ENCODE data around the gene DNM3.
A peak's percentile ranks its signal among the peaks of the same experiment; 100 is the strongest.

The DNM3 gene

DNA sequence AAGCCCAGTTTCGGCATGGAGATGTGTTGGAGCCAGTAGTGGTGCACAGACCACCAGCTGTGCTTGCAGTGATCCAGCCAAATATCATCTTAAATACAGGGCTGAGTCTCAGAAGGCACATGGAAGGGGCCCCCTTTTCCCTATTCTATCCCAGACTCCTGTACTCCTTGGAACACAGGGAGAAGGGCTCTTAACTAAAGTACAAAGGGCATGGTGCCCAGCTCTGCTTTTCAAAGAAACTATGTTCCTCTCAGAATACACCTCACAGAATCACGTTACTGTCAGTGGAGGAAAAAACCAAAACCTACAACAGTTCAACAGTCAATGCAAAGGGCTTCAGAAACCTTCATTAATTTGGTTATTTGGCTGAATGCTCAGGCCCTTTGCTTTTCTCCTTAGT is 398.6 kb downstream of the DNM3 start:
- Histone ChIP-seq H3K4me2 (ENCODE audit: low read length, poor library complexity, severe bottlenecking) (no peak overlapping the region), H3K79me1 (replicated peaks; ENCODE audit: low read length, poor library complexity, severe bottlenecking) (no peaks in the 10 kb centered on the region), H3K27me3 (ENCODE audit: control insufficient read depth in 1 of 2, insufficient read depth in 1 of 2, low read length in 2 of 2) (no peaks in the 10 kb centered on the region), H4K91ac (ENCODE audit: low read length) (no peak overlapping the region), H3K27ac (ENCODE audit: low read length, poor library complexity, severe bottlenecking) (no peak overlapping the region), H2BK120ac (ENCODE audit: low read depth, low read length) (no peak overlapping the region), H3K36me3 (ENCODE audit: control insufficient read depth in 1 of 2, insufficient read depth in 2 of 2, low read depth in 1 of 2, low read length in 2 of 2) (no peaks in the 10 kb centered on the region), H2AFZ (ENCODE audit: low read depth, low read length) (no peak overlapping the region), H3K23ac (ENCODE audit: low read length in 2 of 2) (no peak overlapping the region), H3K18ac (ENCODE audit: low read depth in 1 of 2, low read length in 2 of 2) (no peak overlapping the region), H2BK5ac (ENCODE audit: low read depth, low read length, poor library complexity, severe bottlenecking) (no peak overlapping the region), H3K9me3 (ENCODE audit: control insufficient read depth, low read length) (no peaks in the 10 kb centered on the region), H3K9ac (ENCODE audit: low read length) (no peak overlapping the region), H3K4ac (ENCODE audit: low read depth in 1 of 2, low read length in 2 of 2) (no peak overlapping the region), H2AK5ac (ENCODE audit: low read length, severe bottlenecking) (no peak overlapping the region), H3K4me1 (ENCODE audit: control insufficient read depth, insufficient read depth, low read depth, low read length) (no peaks in the 10 kb centered on the region), H3K4me3 (ENCODE audit: insufficient read depth in 1 of 2, low read depth in 1 of 2, low read length in 2 of 2) (no peak overlapping the region), H2BK12ac (ENCODE audit: low read length in 2 of 2) (peak overlapping the region in 1 of 2 experiments; percentile 72), H2BK15ac (ENCODE audit: low read depth, poor library complexity, severe bottlenecking) (no peak overlapping the region), H3K14ac (ENCODE audit: low read length in 2 of 2) (no peak overlapping the region), H4K8ac (ENCODE audit: low read length) (no peak overlapping the region)
- 70% methylated on average over 2 of the region's 2 CpGs for WGBS
- DNase-seq = no peak

DNA sequence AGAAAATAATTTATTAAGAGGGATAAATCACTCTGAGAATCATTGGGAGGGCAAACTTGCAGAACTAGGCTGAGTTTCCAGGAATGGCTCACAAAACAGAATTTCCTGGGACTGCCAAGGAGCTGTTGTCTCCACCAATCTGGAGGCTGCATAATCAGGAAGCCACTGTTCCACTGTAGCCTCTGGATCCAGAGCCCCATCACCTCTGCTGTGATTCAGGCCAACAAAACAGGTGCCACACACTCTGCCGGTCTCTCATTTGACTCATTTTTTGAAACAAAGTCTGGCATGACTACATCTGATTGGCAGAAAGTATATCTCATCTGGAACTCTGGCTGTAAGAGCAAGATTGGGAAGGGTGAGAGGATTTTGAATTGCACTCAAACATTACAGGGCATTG is 400.2 kb downstream of the DNM3 start:
- H2BK12ac ChIP-seq (ENCODE audit: low read length in 2 of 2) = peak overlapping the region in 1 of 2 experiments; percentile 57
- H3K36me3 ChIP-seq (ENCODE audit: control insufficient read depth in 1 of 2, insufficient read depth in 2 of 2, low read depth in 1 of 2, low read length in 2 of 2) = no peaks in the 10 kb centered on the region
- no peaks in the 10 kb centered on the region for H3K27me3 ChIP-seq (ENCODE audit: control insufficient read depth in 1 of 2, insufficient read depth in 1 of 2, low read length in 2 of 2)
- H3K23ac ChIP-seq (ENCODE audit: low read length in 2 of 2) = no peak overlapping the region
- no peaks in the 10 kb centered on the region for H3K9me3 ChIP-seq (ENCODE audit: control insufficient read depth, low read length)
- H3K4me2 ChIP-seq (ENCODE audit: low read length, poor library complexity, severe bottlenecking) = no peak overlapping the region
- no peak overlapping the region for H2AFZ ChIP-seq (ENCODE audit: low read depth, low read length)
- no peak overlapping the region for H3K4ac ChIP-seq (ENCODE audit: low read depth in 1 of 2, low read length in 2 of 2)
- H3K18ac ChIP-seq (ENCODE audit: low read depth in 1 of 2, low read length in 2 of 2) = no peak overlapping the region
- no peak overlapping the region for H3K4me3 ChIP-seq (ENCODE audit: insufficient read depth in 1 of 2, low read depth in 1 of 2, low read length in 2 of 2)
- no peak overlapping the region for H2BK5ac ChIP-seq (ENCODE audit: low read depth, low read length, poor library complexity, severe bottlenecking)
- H2BK120ac ChIP-seq (ENCODE audit: low read depth, low read length) = no peak overlapping the region
- H3K9ac ChIP-seq (ENCODE audit: low read length) = no peak overlapping the region
- H3K14ac ChIP-seq (ENCODE audit: low read length in 2 of 2) = no peak overlapping the region
- no CpG with 5 or more reads among the region's 1 CpG for WGBS
- no peak overlapping the region for H4K8ac ChIP-seq (ENCODE audit: low read length)
- H2AK5ac ChIP-seq (ENCODE audit: low read length, severe bottlenecking) = no peak overlapping the region
- no peaks in the 10 kb centered on the region for H3K4me1 ChIP-seq (ENCODE audit: control insufficient read depth, insufficient read depth, low read depth, low read length)
- no peak overlapping the region for H3K27ac ChIP-seq (ENCODE audit: low read length, poor library complexity, severe bottlenecking)
- DNase-seq = no peak
- H2BK15ac ChIP-seq (ENCODE audit: low read depth, poor library complexity, severe bottlenecking) = no peak overlapping the region
- no peak overlapping the region for H4K91ac ChIP-seq (ENCODE audit: low read length)
- no peaks in the 10 kb centered on the region for H3K79me1 ChIP-seq (replicated peaks; ENCODE audit: low read length, poor library complexity, severe bottlenecking)

DNA sequence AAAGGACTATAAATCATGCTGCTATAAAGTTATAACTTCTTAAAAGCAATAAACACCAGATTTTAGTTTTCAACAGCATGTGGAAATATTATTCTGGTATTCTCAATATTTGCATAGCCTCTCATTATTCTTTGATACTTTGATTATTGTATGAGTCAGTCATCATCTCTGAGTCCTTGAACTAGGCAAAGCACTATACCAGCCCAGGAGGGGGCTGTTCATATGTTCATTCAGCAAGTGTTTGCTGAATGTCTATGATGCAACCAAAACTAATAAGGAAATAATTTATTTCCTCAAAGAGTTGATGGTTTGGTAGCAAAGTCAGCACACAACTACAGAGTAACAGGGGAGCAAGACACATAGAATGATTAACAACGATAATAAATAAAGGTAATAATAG is 403.6 kb downstream of the DNM3 start:
- no peak overlapping the region for H2BK5ac ChIP-seq (ENCODE audit: low read depth, low read length, poor library complexity, severe bottlenecking)
- no peak overlapping the region for H4K91ac ChIP-seq (ENCODE audit: low read length)
- H2BK12ac ChIP-seq (ENCODE audit: low read length in 2 of 2) = no peak overlapping the region
- H2BK15ac ChIP-seq (ENCODE audit: low read depth, poor library complexity, severe bottlenecking) = no peak overlapping the region
- H3K4ac ChIP-seq (ENCODE audit: low read depth in 1 of 2, low read length in 2 of 2) = no peak overlapping the region
- H3K18ac ChIP-seq (ENCODE audit: low read depth in 1 of 2, low read length in 2 of 2) = no peak overlapping the region
- no peak overlapping the region for H3K4me3 ChIP-seq (ENCODE audit: insufficient read depth in 1 of 2, low read depth in 1 of 2, low read length in 2 of 2)
- no peak overlapping the region for H3K9ac ChIP-seq (ENCODE audit: low read length)
- H3K36me3 ChIP-seq (ENCODE audit: control insufficient read depth in 1 of 2, insufficient read depth in 2 of 2, low read depth in 1 of 2, low read length in 2 of 2) = no peaks in the 10 kb centered on the region
- no peak overlapping the region for H2AFZ ChIP-seq (ENCODE audit: low read depth, low read length)
- H3K27me3 ChIP-seq (ENCODE audit: control insufficient read depth in 1 of 2, insufficient read depth in 1 of 2, low read length in 2 of 2) = no peaks in the 10 kb centered on the region
- H3K79me1 ChIP-seq (replicated peaks; ENCODE audit: low read length, poor library complexity, severe bottlenecking) = no peaks in the 10 kb centered on the region
- no peaks in the 10 kb centered on the region for H3K9me3 ChIP-seq (ENCODE audit: control insufficient read depth, low read length)
- H3K4me1 ChIP-seq (ENCODE audit: control insufficient read depth, insufficient read depth, low read depth, low read length) = no peaks in the 10 kb centered on the region
- H2BK120ac ChIP-seq (ENCODE audit: low read depth, low read length) = no peak overlapping the region
- WGBS = 100% methylated on average over 1 of the region's 1 CpG
- no peak for DNase-seq
- H4K8ac ChIP-seq (ENCODE audit: low read length) = no peak overlapping the region
- no peak overlapping the region for H3K27ac ChIP-seq (ENCODE audit: low read length, poor library complexity, severe bottlenecking)
- H3K4me2 ChIP-seq (ENCODE audit: low read length, poor library complexity, severe bottlenecking) = no peak overlapping the region
- no peak overlapping the region for H2AK5ac ChIP-seq (ENCODE audit: low read length, severe bottlenecking)
- no peak overlapping the region for H3K23ac ChIP-seq (ENCODE audit: low read length in 2 of 2)
- H3K14ac ChIP-seq (ENCODE audit: low read length in 2 of 2) = no peak overlapping the region

DNA sequence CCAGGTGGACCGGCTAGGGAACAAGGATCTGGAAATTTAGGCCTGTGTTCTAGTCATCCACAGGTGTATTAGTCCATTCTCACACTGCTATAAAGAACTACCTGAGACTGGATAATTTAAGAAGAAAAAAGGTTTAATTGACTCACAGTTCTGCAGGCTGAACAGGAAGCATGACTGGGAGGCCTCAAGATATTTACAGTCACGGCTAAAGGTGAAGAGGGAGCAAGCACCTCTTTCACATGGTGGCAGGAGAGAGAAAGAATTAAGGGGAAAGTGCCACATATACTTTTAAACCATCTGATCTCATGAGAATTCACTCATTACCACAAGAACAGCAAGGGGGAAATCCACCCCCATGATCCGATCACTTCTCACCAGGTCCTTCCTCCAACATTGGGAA is 404.5 kb downstream of the DNM3 start:
- H2BK5ac ChIP-seq (ENCODE audit: low read depth, low read length, poor library complexity, severe bottlenecking) = no peak overlapping the region
- 86% methylated on average over 2 of the region's 3 CpGs for WGBS
- no peak overlapping the region for H2AFZ ChIP-seq (ENCODE audit: low read depth, low read length)
- no peak overlapping the region for H3K27ac ChIP-seq (ENCODE audit: low read length, poor library complexity, severe bottlenecking)
- H3K9me3 ChIP-seq (ENCODE audit: control insufficient read depth, low read length) = no peaks in the 10 kb centered on the region
- no peak overlapping the region for H3K23ac ChIP-seq (ENCODE audit: low read length in 2 of 2)
- no peak for DNase-seq
- no peak overlapping the region for H3K14ac ChIP-seq (ENCODE audit: low read length in 2 of 2)
- no peak overlapping the region for H3K4me2 ChIP-seq (ENCODE audit: low read length, poor library complexity, severe bottlenecking)
- no peak overlapping the region for H2BK120ac ChIP-seq (ENCODE audit: low read depth, low read length)
- H4K8ac ChIP-seq (ENCODE audit: low read length) = no peak overlapping the region
- H3K79me1 ChIP-seq (replicated peaks; ENCODE audit: low read length, poor library complexity, severe bottlenecking) = no peaks in the 10 kb centered on the region
- no peaks in the 10 kb centered on the region for H3K27me3 ChIP-seq (ENCODE audit: control insufficient read depth in 1 of 2, insufficient read depth in 1 of 2, low read length in 2 of 2)
- H3K36me3 ChIP-seq (ENCODE audit: control insufficient read depth in 1 of 2, insufficient read depth in 2 of 2, low read depth in 1 of 2, low read length in 2 of 2) = no peaks in the 10 kb centered on the region
- H3K4me1 ChIP-seq (ENCODE audit: control insufficient read depth, insufficient read depth, low read depth, low read length) = no peaks in the 10 kb centered on the region
- H4K91ac ChIP-seq (ENCODE audit: low read length) = peak overlapping the region; percentile 80
- H2BK15ac ChIP-seq (ENCODE audit: low read depth, poor library complexity, severe bottlenecking) = no peak overlapping the region
- no peak overlapping the region for H3K4ac ChIP-seq (ENCODE audit: low read depth in 1 of 2, low read length in 2 of 2)
- no peak overlapping the region for H3K4me3 ChIP-seq (ENCODE audit: insufficient read depth in 1 of 2, low read depth in 1 of 2, low read length in 2 of 2)
- no peak overlapping the region for H2AK5ac ChIP-seq (ENCODE audit: low read length, severe bottlenecking)
- H2BK12ac ChIP-seq (ENCODE audit: low read length in 2 of 2) = no peak overlapping the region
- no peak overlapping the region for H3K18ac ChIP-seq (ENCODE audit: low read depth in 1 of 2, low read length in 2 of 2)
- H3K9ac ChIP-seq (ENCODE audit: low read length) = no peak overlapping the region
